CD1c-positive myeloid dendritic cell (primary cell): Measurements from ENCODE around the gene KCNN2.

ENCODE experiments used
- DNase-seq: peaks from one replicate; pipeline ENCODE4 v3.0.0-alpha.2; 2016; ENCODE audit errors: extremely low spot score

Gene KCNN2

DNA sequence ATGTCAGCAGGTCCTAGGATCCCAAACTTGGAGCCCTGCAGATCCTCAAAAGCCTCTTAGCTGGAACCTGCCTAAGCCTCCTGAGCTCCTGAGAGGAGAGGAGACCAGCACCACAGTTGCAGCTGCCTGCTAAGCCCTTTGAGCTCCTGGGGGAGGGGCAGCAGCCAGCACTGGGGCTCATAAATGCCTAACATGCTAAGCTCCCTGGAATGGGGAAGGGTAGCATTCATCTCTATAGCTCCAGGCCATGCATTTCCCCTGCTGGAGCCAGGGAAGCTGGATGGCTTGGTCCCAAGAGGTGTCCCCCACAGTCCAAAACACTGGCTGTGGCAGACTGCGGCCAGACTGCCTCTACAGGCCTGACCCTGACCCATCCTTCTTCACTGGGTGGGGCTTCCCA, 182.7 kb downstream of the KCNN2 start:
- DNase-seq, result no peak
